Measurements from ENCODE around the gene RINL. TPM values are rescaled to one million over a fixed set of nuclear protein-coding genes. Genes with fewer than 3 reads are reported as not detected.
"Not testable (repeated sequence)": the region's sequence is repeated elsewhere in the genome, so short reads cannot be mapped to it uniquely, and the experiment has no call there.

Gene RINL
- total RNA-seq, 1 donor from 2014 or later = 2.7 TPM

DNA sequence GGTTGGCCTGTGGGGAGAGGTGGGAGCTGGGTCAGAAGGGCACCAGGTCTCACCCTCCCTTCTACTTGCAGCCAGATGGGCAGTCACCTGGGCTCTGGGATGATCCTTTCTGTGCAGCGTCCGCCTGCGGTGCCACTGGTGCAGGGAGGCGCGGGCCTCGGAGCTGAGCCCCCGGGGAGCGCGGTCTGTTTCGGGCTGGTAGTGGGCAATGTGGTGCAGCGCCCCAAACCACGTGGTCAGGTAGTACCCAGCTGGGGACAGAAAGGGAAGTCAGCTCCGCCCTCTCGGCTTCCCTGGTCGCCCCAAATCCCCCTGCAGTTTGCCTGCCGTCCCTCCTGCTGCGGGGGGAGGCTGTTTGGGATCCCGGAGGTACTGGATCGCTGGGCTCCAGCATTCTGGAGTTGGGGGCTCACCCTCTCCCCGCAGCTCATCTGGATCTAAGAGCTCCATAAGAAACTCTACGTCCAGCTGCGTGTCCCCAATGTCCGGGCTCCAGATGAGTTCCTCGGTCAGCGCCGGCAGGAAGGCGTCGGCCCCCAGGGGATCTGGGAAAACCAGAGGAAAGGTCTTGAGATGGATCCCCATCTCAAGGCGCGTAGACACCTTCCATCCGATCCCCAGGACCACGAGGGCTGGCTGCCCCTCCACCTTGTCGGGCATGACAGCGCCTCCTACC, 8.8 kb downstream of the RINL start:
- Mint-ChIP-seq H3K4me1 (ENCODE audit: low read depth, unreplicated experiment) (no peaks in the 10 kb centered on the region), H3K4me3 (ENCODE audit: unreplicated experiment) (peak overlapping the region; percentile 81), H3K36me3 (ENCODE audit: unreplicated experiment) (no peaks in the 10 kb centered on the region), H3K27me3 (ENCODE audit: unreplicated experiment) (peaks cover 12% of the 10 kb centered on the region), H3K27ac (ENCODE audit: unreplicated experiment) (no peak overlapping the region), H3K9me3 (ENCODE audit: unreplicated experiment) (peaks cover 5% of the 10 kb centered on the region)
- TF ChIP-seq, protein P1, sequence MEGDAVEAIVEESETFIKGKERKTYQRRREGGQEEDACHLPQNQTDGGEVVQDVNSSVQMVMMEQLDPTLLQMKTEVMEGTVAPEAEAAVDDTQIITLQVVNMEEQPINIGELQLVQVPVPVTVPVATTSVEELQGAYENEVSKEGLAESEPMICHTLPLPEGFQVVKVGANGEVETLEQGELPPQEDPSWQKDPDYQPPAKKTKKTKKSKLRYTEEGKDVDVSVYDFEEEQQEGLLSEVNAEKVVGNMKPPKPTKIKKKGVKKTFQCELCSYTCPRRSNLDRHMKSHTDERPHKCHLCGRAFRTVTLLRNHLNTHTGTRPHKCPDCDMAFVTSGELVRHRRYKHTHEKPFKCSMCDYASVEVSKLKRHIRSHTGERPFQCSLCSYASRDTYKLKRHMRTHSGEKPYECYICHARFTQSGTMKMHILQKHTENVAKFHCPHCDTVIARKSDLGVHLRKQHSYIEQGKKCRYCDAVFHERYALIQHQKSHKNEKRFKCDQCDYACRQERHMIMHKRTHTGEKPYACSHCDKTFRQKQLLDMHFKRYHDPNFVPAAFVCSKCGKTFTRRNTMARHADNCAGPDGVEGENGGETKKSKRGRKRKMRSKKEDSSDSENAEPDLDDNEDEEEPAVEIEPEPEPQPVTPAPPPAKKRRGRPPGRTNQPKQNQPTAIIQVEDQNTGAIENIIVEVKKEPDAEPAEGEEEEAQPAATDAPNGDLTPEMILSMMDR (IDR thresholded peaks at IDR 0.05; ENCODE audit: partially characterized antibody, unreplicated experiment) = no peak
- DNase-seq = peak; percentile 40

DNA sequence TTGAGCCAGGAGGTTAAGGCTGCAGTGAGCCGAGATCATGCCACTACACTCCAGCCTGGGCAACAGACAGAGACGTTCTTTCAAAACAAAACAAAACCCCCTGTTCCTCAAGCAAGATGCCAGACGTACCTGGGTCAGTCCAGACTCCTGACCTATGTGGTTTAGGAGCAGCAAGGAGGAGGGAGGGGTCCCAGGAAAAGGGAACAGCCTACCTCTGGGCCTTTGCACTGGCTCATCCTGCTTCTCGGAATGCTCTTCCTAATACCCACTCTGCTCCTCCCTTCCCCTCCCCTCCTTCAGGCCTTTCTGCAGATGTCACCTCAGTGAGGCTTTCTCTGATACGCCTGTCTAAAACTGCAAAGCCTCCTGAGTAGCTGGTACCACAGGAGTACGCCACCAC, 9.5 kb downstream of the RINL start:
- DNase-seq = no peak
- Mint-ChIP-seq H3K27me3 (ENCODE audit: unreplicated experiment) (peaks cover 12% of the 10 kb centered on the region), H3K4me3 (ENCODE audit: unreplicated experiment) (no peak overlapping the region), H3K36me3 (ENCODE audit: unreplicated experiment) (no peaks in the 10 kb centered on the region), H3K4me1 (ENCODE audit: low read depth, unreplicated experiment) (no peaks in the 10 kb centered on the region), H3K9me3 (ENCODE audit: unreplicated experiment) (peaks cover 6% of the 10 kb centered on the region), H3K27ac (ENCODE audit: unreplicated experiment) (no peak overlapping the region)
- TF ChIP-seq, protein P1 (IDR thresholded peaks at IDR 0.05; ENCODE audit: partially characterized antibody, unreplicated experiment) = no peak

DNA sequence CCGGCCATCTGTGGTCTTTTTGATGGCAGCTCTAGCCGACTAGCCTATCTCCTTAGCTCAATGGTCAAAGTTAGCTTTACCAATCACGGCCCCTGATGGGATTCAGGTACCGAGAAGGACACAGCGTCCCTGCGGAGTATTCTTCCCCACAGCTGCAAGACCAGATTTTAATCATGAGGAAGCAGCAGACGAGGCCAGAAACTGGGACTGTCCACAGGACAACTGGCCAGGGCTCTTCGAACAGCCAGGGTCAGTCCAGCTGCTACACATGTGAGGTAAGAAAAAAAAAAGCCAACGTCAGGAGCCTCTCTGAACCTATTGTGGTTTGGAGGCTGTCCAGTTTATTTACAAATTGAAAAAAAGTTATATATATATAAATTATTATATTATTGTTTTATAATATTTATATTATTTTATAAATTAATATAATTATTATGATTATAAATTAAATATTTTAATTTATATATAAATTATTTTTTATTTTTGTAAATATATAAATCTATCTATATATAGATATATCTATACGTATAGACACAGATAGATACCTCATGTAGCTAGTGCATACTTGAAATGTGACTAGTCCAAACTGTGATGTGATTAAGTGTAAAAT, 10.8 kb downstream of the RINL start:
- TF ChIP-seq, protein P1 (IDR thresholded peaks at IDR 0.05; ENCODE audit: partially characterized antibody, unreplicated experiment) = no peak
- no peak overlapping the region for H3K27ac Mint-ChIP-seq (ENCODE audit: unreplicated experiment)
- H3K4me1 Mint-ChIP-seq (ENCODE audit: low read depth, unreplicated experiment) = no peaks in the 10 kb centered on the region
- no peak overlapping the region for H3K4me3 Mint-ChIP-seq (ENCODE audit: unreplicated experiment)
- no peak for DNase-seq
- H3K9me3 Mint-ChIP-seq (ENCODE audit: unreplicated experiment) = peaks cover 6% of the 10 kb centered on the region
- H3K27me3 Mint-ChIP-seq (ENCODE audit: unreplicated experiment) = peaks cover 12% of the 10 kb centered on the region
- H3K36me3 Mint-ChIP-seq (ENCODE audit: unreplicated experiment) = no peaks in the 10 kb centered on the region

DNA sequence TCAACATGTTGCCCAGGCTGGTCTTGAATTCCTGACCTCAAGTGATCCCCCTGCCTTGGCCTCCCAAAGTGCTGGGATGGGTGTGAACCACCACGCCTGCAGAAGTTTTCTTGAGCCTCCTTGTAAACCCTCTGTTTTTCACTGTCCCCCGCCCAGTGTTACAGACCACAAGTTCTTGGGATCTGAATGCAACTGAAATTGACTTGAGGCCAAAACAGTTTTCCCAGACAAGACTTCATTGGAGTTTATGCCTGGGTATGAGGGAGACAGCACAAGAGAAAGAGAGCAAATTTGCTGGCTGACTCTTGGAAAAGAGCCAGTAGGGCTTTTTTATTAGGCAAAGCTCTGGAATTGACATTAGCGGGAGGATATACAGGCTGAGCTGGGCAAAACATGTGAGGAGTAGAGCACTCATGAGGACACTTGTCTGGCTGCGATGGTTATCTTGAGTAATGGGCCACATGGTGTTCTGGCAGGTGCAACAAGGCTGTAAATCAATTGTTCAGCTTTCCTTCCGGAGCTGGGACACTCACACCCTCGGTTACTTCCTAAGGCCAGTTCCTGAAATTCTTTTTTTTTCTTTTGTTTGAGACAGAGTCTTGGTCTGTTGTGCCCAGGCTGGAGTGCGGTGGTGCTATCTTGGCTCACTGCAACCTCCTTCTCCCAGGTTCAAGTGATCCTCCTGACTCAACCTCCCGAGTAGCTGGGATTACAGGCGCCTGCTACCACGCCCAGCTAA, 15.6 kb downstream of the RINL start:
- no peak for DNase-seq
- Mint-ChIP-seq H3K4me1 (ENCODE audit: low read depth, unreplicated experiment) (peaks cover 2% of the 10 kb centered on the region), H3K36me3 (ENCODE audit: unreplicated experiment) (no peaks in the 10 kb centered on the region), H3K4me3 (ENCODE audit: unreplicated experiment) (no peak overlapping the region), H3K9me3 (ENCODE audit: unreplicated experiment) (peaks cover 2% of the 10 kb centered on the region), H3K27ac (ENCODE audit: unreplicated experiment) (no peak overlapping the region), H3K27me3 (ENCODE audit: unreplicated experiment) (peaks cover 4% of the 10 kb centered on the region)
- TF ChIP-seq, protein P1 (IDR thresholded peaks at IDR 0.05; ENCODE audit: partially characterized antibody, unreplicated experiment) = no peak

DNA sequence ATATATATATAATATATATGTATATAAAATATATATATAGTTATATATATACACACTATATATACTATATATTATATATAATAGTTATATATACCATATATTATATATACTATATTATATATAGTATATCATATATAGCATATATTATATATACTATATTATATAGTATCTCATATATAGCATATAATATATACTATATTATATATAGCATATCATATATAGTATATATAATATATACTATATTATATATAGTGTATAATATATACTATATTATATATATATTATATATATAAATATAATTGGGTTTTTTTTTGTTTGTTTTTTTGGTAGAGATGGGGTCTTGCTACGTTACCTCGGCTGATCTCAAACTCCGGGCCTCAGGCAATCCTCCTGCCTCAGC, 16.7 kb downstream of the RINL start:
- Mint-ChIP-seq H3K27me3 (ENCODE audit: unreplicated experiment) (peaks cover 8% of the 10 kb centered on the region), H3K4me1 (ENCODE audit: low read depth, unreplicated experiment) (peaks cover 4% of the 10 kb centered on the region), H3K9me3 (ENCODE audit: unreplicated experiment) (peaks cover 5% of the 10 kb centered on the region), H3K4me3 (ENCODE audit: unreplicated experiment) (no peak overlapping the region), H3K36me3 (ENCODE audit: unreplicated experiment) (peaks cover 5% of the 10 kb centered on the region), H3K27ac (ENCODE audit: unreplicated experiment) (no peak overlapping the region)
- DNase-seq = no peak
- TF ChIP-seq, protein P1 (IDR thresholded peaks at IDR 0.05; ENCODE audit: partially characterized antibody, unreplicated experiment) = no peak

DNA sequence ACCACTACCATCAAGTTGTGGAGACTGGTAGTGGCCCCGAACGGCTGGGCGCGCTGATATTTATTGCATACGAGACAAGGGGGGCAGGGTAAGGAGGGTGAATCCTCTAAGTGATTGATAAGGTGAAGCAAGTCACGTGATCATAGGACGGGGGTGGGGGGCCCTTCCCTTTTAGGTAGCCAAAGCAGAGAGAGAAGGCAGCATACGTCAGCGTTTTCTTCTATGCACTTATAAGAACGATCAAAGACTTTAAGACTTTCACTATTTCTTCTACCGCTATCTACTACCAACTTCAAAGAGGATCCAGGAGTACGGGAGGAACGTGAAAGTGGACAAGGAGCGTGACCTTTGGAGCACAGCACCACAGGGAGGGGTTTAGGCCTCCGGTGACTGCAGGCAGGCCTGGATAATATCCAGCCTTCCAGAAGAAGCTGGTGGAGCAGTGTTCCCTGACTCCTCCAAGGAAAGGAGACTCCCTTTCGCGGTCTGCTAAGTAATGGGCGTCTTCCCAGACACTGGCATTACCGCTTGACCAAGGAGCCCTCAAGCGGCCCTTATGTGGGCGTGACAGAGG, 18.4 kb downstream of the RINL start:
- not testable (repeated sequence) for H3K36me3 Mint-ChIP-seq (ENCODE audit: unreplicated experiment); H3K4me1 Mint-ChIP-seq (ENCODE audit: low read depth, unreplicated experiment); H3K9me3 Mint-ChIP-seq (ENCODE audit: unreplicated experiment); H3K27me3 Mint-ChIP-seq (ENCODE audit: unreplicated experiment); H3K27ac Mint-ChIP-seq (ENCODE audit: unreplicated experiment); H3K4me3 Mint-ChIP-seq (ENCODE audit: unreplicated experiment); DNase-seq

Measured in glutamatergic neuron (in vitro differentiated cells).